Neural cell (in vitro differentiated cells): ENCODE measurements around the gene CGB1.

Experiments used
- CTCF ChIP-seq: fragments of 450-650 bp; IDR thresholded peaks from 2 replicates; pipeline ENCODE4 v1.5.1; 2014; ENCODE audit warnings: antibody characterized with exemption, mild to moderate bottlenecking, moderate library complexity; ENCODE audit not compliant: poor library complexity, severe bottlenecking
- EP300 ChIP-seq: fragments of 450-650 bp; conservative IDR thresholded peaks from 2 replicates; pipeline ENCODE4 v1.6.1; 2014; ENCODE audit warnings: antibody characterized with exemption, mild to moderate bottlenecking, moderate library complexity; ENCODE audit not compliant: poor library complexity, severe bottlenecking
- EZH2 ChIP-seq: fragments of 200-600, 300-800 bp; shearing (Covaris generic), sonication (generic); IDR thresholded peaks from 2 replicates; pipeline ENCODE4 v1.6.1; 2014; ENCODE audit warnings: antibody characterized with exemption, low read length, borderline replicate concordance, mild to moderate bottlenecking; ENCODE audit not compliant: insufficient read depth, poor library complexity, severe bottlenecking
- TAF1 ChIP-seq: IDR thresholded peaks from 2 replicates; pipeline ENCODE4 v1.6.1; 2012; ENCODE audit warnings: low read depth

GRCh38 chr19:49022116-49022515 lies 14.6 kb downstream of the CGB1 start:
- TF ChIP-seq CTCF (no peak), EP300 (no peak), TAF1 (no peak), EZH2 (no peak)
